VCaP (cell line): Measurements from ENCODE around the gene KRT33A.

Experiments used
- H3K27ac ChIP-seq: fragments of 450-650 bp; 2 replicates; pipeline ENCODE4 v1.5.1; 2017
- TF ChIP-seq, protein P1 (sequence below): fragments of 450-650 bp; conservative IDR thresholded peaks from 2 replicates; pipeline ENCODE4 v1.5.1; 2017; ENCODE audit warnings: mild to moderate bottlenecking, moderate library complexity

KRT33A gene

GRCh38 chr17:41315814-41316445 is 34.7 kb downstream of the KRT33A start:
- H3K27ac ChIP-seq: no peak overlapping the region
- TF ChIP-seq, protein P1, sequence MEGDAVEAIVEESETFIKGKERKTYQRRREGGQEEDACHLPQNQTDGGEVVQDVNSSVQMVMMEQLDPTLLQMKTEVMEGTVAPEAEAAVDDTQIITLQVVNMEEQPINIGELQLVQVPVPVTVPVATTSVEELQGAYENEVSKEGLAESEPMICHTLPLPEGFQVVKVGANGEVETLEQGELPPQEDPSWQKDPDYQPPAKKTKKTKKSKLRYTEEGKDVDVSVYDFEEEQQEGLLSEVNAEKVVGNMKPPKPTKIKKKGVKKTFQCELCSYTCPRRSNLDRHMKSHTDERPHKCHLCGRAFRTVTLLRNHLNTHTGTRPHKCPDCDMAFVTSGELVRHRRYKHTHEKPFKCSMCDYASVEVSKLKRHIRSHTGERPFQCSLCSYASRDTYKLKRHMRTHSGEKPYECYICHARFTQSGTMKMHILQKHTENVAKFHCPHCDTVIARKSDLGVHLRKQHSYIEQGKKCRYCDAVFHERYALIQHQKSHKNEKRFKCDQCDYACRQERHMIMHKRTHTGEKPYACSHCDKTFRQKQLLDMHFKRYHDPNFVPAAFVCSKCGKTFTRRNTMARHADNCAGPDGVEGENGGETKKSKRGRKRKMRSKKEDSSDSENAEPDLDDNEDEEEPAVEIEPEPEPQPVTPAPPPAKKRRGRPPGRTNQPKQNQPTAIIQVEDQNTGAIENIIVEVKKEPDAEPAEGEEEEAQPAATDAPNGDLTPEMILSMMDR: no peak

DNA sequence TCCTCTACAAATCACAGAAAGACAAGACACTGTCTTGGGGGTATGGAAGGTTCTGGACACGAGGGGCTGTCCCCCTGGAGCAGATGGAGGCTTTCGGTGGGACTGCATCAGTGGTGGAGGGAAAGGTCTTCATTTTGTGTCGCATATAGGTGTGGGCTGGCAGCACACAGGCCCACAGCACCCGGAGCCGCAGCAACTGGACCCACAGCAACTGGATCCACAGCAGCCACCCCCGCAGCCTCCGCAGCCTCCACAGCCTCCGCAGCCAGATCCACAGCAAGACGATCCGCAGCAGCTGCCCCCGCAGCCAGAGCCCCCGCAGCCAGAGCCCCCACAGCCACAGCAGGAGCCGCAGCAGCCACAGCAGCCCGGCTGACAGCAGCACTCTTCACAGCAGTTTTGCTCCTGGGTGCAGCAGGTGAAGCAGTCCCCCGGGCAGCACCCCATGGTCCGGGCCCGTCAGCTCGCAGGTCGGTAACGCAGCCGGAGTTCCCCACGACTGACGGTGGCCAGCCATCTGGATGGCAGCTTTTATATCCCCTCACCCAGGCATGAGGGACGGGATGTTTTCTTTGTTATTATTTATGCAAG is 35.3 kb downstream of the KRT33A start, which contains the start of gene KRTAP17-1:
TSS of gene KRTAP17-1 (minus strand) at position 507 of the 591 bp plus-strand sequence. CDS start at position 447, 60 bp downstream.
- TF ChIP-seq, protein P1: no peak
- no peak within 1 kb of the TSS for H3K27ac ChIP-seq

DNA sequence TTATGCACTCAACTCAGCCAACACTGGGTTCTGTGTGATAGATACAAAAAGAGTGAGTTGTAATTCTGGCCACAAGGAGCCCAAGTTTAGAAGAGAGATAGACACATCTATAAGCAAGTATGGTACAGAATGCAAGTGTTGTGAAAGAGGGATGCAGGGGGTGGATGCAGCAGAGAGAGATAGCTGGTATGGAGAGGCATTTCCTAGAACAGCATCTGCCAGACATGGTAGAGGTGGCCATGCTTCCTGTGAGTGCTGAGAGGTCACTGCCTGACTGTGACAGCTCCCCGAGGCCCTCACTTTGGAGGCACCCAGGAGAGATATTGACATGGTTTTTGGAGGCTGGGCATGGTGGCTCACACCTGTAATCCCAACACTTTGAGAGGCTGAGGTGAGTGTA is 39.5 kb downstream of the KRT33A start:
- H3K27ac ChIP-seq: no peak overlapping the region
- TF ChIP-seq, protein P1: no peak

DNA sequence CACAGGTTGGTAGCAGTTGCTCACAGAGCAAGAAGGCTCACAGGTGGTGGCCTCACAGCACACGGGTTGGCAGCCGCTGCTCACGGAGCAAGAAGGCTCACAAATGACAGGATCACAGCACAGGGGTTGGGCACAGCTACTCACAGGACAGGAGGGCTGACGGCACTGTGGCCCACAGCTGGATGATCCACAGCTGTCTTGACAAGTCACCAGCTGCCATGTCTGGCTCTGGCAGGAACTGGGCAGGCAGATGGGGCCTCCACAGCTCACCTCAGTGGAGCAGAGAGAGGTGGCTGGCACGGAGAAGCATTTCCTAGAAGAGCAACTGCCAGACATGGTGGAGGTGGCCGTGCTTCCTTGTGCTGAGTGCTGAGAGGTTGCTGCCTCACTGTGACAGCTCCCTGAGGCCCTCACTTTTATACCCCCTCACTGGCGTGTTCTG is 41.7 kb downstream of the KRT33A start, which contains the start of gene KRTAP16-1:
TSS of gene KRTAP16-1 (minus strand) at position 392 of the 442 bp plus-strand sequence. CDS start at position 336, 56 bp downstream.
- TF ChIP-seq, protein P1: no peak
- H3K27ac ChIP-seq: no peak within 1 kb of the TSS

GRCh38 chr17:41308251-41308917 is 42.2 kb downstream of the KRT33A start:
- TF ChIP-seq, protein P1: no peak
- no peak overlapping the region for H3K27ac ChIP-seq

DNA sequence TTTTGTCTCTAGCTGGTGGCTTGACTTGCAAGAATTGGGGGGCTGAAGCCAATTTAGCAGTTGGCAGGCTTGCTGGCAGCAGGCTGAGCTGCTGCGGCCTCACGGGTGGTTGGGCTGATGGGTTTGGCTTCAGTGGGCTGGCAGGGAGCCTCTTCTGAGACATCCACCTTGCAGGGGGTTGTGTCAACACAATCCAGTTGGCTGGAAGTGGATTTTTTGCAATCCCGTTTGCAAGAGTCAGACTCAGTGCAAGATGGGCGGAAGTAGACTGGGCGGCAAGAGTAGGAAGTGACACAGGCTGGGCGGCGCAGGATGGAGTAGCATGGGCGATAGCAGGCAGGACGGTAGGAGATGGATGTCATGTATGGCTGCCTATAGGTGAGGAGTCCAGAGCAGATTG is 43.0 kb downstream of the KRT33A start:
- TF ChIP-seq, protein P1: no peak
- no peak overlapping the region for H3K27ac ChIP-seq

- TF ChIP-seq, protein P1: no peak
- H3K27ac ChIP-seq: no peak overlapping the region
Measured at GRCh38 chr17:41304091-41304490, 46.5 kb downstream of the KRT33A start.
